HG03457 (cell line): ENCODE data around the gene TMPRSS11B.
"Not testable (repeated sequence)": the region's sequence is repeated elsewhere in the genome, so short reads cannot be mapped to it uniquely, and the experiment has no call there.

Experiments used
- ATAC-seq: cut with Tn5 transposase; IDR thresholded peaks from one replicate; pipeline ENCODE4 v1.9.1; 2021; ENCODE audit warnings: moderate number of reproducible peaks; ENCODE audit not compliant: unreplicated experiment

Gene TMPRSS11B, protein sequence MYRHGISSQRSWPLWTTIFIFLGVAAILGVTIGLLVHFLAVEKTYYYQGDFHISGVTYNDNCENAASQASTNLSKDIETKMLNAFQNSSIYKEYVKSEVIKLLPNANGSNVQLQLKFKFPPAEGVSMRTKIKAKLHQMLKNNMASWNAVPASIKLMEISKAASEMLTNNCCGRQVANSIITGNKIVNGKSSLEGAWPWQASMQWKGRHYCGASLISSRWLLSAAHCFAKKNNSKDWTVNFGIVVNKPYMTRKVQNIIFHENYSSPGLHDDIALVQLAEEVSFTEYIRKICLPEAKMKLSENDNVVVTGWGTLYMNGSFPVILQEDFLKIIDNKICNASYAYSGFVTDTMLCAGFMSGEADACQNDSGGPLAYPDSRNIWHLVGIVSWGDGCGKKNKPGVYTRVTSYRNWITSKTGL

DNA sequence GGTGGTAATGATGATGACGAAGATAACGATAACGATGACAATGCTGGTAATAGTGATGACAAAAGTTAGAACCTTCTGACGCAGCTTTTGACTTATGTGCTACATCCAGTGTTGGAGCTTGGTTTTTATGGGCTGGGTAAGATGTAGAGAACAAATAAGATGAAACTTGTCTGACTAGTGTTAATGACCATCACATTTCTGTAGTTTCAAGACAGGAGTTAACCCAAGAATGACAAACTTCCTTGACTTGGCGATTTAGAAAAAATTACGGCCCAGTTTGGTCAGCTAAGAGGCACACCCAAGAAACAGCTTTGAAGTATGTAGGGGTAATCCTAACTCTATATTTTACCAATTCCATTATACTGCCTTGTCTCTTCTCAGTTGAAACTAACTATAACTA, at the start of gene TMPRSS11B:
Gene TMPRSS11B, minus strand, starts transcription at position 101 of the 400 bp plus-strand sequence. CDS start 136 bp downstream, outside the sequence.
- no peak for ATAC-seq

DNA sequence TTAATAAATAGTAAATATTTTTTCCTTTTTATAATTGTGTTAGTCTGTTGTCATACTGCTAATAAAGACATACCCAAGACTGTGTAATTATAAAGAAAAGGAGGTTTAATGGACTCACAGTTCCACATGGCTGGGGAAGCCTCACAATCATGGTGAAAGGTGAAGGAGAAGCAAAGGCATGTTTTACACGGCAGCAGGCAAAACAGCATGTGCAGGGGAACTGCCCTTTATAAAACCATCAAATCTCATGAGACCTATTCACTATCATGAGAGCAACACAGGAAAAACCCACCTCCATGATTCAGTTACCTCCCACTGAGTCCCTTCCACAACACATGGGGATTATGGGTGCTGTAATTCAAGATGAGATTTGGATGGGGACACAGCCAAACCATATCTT, 45.8 kb upstream of the TMPRSS11B start:
- no peak for ATAC-seq

DNA sequence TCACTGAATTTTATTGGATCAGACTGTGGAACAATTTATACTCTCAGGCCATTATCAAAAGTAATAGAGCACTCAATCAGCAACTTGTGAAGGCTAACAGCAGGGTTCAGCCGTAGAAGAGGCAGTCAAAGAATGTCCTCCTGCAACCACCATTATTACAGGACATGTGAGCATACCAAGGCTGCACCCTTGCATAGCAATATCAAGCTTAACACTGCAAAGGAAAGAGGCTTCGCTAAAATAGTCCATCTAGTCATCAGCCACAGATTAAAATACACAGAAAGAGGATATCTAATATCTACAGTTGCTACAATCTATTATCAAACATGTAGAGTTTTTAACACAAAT, 42.9 kb upstream of the TMPRSS11B start:
- ATAC-seq, result no peak

DNA sequence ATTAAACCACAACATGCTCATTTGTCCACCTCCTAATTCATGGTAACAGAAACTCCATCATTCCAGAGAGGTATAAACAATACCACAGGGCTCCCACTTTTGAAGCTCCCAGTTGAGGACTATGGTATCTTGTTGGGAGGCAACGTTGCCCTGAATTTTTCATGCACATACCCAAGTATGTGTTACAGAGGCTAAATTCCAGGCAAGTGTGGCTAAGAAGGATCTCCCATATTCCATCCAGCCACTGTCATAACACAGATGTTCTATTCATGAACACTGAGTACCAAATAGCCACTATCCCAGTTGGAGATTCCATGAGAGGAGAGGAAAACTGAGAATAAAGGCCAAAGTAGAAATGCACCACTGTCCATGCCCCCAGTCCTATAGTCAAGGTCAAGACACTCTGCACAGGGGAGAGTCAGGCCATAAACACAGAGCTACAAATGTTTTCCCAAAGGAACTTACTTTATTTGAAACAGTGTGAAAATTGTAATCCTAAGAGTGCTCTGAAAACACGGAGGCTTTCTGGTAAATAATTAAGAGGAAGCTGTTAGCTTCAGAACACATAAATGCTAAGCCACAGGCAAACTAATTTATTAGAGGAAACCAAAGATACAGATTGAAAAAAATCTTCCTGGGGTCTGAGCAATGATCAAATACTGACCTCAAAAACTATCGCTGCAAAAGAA, 42.4 kb upstream of the TMPRSS11B start:
- ATAC-seq, result no peak

DNA sequence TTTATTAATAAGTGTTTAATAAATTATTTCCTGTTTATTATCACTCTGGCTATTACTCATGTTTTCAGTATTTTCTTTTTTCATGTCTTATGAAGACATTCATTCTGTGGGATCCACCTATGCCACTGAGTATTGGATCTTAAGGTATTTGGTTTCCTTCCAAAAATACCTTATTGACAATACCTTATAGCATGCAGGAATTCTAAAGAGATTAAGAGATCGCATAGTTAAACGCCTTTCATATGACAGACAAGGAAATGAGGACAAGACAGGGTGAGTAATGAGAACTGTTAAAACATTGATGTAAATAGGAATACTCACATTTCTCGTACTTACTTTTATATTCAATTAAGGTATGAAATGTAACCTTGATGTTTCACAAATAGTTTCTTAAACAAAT, 38.2 kb upstream of the TMPRSS11B start:
- no peak for ATAC-seq

DNA sequence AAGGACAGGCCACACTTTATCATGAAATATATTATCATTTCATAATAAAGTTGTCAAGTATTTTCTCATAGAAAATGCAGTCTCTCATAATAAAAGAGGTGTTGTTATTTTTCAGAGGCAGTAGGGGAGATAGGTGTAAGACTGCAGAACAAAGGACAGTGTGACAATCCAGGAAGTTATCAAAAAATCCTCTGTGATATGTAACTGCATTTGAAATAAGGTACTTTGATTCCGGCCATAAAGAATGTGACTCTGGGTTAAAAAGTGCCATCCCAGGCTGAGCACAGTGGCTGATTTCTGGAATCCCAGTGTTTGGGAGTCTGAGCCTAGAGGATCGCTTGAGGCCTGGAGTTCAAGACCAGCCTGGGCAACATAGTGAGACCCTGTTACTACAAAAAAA, 37.6 kb upstream of the TMPRSS11B start:
- ATAC-seq, result no peak

DNA sequence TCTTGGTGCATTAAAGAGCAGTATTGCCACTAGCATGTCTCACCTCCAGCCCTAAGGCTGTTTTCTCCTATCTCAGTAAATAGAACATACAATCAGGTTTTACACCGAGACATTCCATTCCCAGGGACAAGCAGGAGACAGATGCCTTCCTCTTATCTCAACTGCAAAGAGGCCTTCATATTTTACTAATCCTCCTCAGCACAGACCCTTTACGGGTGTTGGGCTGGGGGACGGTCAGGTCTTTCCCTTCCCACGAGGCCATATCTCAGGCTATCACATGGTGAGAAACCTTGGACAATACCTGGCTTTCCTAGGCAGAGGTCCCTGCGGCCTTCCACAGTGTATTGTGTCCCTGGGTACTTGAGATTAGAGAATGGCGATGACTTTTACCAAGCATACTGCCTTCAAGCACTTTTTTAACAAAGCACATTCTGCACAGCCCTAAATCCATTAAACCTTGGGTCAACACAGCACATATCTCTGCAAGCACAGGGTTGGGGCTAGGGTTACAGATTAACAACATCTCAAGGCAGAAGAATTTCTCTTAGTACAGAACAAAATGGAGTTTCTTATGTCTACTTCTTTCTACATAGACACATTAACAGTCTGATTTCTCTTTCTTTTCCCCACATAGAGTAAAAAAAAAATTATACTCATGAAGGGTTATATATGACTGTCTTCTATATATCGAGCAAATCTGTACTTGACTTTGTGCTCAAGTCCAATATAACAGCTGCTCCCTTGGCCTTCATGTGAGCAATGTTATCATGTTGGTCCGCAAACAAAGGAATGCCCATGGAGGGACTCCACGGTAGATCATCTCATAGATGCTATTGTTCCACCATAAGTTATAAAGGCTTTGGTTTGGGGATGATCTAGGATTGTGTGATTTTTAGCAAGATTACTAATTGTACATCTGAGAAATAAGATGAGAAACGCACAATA, 36.6 kb upstream of the TMPRSS11B start:
- ATAC-seq, result not testable (repeated sequence)

DNA sequence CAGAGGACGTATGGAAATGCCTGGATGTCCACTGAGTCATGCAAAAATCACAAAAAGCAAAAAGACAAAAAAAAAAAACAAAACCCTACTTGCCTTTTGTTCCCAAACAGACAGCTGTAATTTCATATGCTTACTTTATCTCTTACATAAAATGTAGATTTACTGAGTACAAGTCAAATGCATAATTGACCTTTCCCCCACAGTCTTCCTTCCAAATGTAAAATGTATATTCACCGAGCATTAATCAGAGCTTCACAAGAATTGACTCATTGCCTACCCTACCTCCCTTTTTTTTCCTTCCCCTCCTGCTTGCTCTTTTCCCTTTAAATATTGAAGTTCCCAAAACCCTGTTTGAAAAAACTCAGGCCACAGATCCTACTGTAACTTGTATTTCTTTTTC, 32.5 kb upstream of the TMPRSS11B start:
- ATAC-seq, result no peak

DNA sequence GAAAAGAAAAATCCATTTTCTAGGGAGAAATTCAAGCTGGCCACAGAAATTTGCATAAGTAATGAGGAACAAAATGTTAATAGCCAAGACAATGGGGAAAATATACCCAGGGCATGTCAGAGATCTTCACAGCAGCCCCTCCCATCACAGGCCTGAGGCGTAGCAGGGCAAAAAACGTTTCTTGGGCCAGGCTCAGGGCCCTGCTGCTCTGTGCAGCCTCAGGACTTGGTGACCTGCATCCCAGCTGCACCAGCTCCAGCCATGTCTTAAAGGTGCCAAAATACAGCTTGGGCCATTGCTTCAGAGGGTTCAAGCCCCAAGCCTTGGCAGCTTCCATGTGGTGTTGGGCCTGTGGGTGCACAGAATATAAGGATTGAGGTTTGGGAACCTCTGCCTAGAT, 32.1 kb upstream of the TMPRSS11B start:
- no peak for ATAC-seq

DNA sequence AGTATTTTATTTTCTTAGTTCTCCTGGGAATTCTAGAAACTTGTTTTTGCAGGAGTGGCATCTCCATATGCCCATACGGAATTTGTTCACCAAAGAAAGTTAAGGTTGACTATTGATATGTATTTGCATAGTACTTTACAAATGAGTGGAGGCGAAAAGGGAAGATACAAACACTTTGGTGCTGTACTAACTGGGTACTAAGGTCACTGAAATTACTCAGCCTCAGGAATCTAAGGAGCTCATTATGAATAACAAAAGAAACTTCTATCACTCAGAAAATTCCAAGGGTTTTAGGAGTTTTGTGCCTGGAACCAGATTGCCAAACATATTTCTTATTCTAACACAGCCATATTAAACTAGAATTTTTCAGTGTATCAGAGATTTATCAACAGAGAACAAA, 27.4 kb upstream of the TMPRSS11B start:
- ATAC-seq, result no peak

DNA sequence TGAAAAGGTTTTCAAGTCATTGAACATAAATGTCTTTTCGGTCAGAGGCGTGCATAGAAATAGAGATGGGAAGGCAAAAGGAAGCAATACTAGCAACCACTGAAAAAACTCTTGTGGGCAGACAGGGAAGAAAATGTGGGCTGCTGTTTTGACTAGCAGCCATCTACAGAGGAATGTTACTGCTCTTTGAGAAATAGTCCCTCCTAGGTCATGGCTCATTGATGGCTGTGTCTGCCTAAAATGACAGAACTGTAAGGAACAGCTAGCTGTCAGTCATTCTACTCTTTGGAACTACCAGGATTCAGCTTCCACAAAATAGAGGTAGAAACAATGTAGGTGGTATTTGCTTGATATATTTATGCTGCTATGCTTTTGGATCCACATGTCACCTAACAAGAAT, 26.9 kb upstream of the TMPRSS11B start:
- peak; percentile 58 for ATAC-seq

DNA sequence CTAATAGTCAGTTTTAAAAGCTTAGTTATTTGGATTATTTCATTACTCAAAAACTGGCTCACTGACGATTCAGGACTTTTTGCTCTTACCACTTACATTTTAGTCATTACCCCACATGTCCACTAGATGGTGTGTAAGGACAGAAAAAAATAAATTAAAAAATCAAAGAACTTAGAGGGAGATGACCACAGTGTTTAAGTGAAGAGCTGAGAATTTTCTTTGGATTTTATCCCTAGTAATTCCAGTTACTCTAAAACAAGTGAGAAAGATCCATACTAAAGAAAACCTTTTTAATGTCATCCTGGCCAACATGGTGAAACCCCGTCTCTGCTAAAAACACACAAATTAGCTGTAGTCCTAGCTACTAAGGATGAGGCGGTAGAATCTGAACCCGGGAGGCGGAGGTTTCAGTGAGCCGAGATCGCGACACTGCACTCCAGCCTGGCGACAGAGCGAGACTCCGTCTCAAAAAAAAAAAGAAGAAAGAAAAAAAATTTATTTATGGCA, 26.4 kb upstream of the TMPRSS11B start:
- peak; percentile 42 for ATAC-seq

DNA sequence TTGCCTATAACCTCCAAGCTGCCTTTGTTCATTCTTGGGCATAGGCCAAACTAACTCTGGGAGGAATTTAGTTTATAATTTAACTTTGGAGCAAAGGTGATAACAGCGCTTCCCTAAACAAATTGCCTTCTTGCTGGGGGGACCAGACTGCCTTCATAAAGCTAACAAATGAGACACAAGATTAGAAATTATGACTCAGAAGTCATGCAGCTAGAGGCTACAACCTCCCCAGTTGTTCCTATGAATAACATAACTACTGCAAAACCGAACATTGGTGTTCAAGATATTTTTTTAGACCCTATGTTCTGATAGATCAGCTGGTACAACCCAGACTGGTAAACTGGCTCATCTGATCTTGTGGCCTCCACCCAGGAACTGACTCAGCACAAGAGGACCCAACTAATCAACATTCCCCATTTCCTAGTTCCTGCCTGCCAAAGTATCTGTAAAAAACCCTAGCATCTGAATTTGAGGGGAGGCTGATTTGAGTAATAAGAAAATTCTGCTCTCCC, 22.0 kb upstream of the TMPRSS11B start:
- ATAC-seq, result no peak

DNA sequence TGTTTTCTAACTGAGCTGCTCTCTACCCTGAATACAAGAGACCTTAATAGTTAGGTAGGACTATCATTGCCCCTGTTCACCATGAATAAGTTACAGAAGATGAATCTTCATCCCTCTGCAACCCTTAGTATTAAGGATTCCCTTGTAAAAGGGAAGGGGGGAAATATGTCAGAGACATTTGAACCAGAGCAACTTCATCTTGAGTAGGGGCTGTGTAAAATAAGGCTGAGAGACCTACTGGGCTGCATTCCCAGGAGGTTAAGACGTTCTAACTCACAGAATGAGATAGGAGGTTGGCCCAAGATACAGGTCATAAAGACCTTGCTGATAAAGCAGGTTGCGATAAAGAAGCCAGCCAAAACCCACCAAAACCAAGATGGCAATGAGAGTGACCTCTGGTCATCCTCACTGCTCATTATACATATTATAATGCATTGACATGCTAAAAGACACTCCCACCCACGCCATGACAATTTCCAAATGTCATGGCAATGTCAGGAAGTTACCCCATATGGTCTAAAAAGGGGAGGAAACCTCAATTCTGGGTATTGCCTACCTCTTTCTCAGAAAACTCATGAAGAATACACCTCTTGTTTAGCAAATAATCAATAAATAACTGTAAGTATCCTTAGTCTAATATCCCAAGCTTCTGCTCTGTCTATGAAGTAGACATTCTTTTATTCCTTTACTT, 19.5 kb upstream of the TMPRSS11B start:
- ATAC-seq, result no peak

DNA sequence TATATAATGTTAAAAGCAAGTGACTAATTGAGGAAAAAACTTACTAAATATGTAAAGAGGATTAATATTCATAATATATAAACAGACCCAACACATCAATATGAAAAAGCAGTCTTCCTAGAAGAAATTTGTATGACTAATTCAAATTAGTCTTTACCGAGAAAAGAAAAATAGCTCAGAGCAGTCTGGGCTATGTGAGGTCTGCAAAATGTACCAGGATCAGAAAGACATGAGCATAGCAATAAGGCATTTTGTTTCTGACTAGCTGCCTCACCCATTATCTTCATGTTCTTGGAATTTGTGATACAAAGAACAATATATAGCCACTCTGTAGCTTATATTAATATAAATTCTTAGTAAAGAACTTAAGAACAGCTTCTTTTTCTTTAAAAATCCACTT, 13.7 kb upstream of the TMPRSS11B start:
- ATAC-seq, result no peak

DNA sequence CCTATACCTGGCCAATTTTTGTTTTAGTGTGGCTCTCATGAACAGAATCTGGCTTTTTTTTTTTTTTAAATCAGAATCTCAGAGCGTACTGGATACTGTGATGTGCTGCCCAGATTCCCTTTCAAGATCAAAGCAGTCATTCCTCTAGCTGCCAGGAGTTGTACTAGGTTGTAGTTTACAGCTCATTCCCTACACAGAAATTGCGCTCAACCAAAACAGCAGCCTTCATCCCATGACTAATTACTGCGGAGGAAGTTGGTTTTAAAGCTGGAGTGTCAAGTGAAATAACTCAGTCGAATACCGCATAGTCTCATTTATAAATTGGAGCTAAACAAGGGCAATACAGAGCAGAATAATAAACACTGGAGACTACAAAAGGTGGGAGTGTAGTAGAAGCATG, 12.2 kb upstream of the TMPRSS11B start:
- no peak for ATAC-seq

DNA sequence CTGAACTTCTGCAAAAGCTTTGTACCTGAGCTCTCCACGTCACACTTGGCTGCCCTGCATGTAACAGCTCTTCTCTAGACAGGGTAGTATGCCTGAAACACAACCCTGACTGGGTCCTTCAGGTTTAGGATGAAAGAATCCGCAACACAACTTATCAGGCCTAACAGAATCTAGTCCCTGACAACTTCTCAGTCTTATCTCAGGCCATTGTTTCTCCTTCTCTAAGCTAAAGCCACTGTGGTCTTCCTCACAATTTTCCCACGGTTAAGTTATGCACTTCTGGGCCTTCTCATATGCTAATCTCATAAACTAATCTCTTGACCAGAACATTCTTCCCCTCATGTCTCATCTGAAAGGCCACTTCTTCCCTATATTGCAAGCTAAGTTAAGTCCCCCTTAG, 10.8 kb upstream of the TMPRSS11B start:
- ATAC-seq, result no peak

DNA sequence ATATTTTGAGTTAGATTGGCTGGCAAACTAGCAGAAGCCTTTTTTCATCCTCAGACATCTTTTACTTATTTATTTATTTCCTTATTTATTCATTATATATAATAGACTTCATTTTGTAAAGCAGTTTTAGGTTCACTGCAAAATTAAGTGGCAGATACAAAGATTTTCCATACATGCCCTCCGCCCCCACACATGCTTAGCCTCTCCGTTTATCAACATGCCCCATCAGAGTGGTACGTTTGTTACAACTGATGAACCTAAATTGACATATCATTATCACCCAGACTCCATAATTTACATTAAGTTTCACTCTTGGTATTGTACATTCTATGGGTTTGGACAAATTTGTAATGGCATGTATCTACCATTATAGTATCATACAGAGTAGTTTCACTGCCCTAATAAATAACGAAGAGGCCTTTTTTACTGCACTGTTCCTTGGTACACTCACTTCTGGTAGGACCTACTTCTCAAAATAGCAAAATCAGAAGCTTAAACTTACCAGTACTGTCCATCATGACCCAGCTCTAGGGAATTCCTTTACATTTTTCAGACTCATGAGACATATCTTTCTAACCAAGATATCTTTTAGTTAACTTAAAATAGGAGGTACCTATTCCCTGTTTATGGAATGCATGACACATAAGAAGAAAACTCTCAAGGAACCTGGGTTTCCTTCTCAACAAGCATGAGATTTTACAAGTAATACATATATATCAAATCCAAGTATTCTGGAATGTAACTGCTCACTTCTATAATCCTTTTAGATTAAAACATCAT, 4.8 kb upstream of the TMPRSS11B start:
- ATAC-seq, result no peak

DNA sequence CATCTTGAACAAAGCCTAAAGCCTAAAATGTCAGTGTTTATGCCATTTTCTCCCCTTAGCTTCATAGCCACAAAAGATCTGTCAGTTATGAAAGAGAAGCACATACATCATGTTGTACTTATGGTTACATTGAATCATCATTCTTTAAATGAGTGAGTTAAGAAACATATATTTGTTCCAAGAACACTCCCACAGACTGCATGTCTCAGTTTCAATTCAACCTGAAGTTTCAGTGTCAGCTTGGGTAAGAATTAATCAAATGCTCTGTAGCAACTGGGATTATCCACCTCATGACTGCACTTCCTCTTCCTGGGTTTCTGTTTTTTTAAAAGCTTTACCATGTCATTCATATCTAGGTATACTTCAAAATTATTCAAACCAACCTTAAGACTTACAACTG, 3.9 kb upstream of the TMPRSS11B start:
- peak; percentile 81 for ATAC-seq

DNA sequence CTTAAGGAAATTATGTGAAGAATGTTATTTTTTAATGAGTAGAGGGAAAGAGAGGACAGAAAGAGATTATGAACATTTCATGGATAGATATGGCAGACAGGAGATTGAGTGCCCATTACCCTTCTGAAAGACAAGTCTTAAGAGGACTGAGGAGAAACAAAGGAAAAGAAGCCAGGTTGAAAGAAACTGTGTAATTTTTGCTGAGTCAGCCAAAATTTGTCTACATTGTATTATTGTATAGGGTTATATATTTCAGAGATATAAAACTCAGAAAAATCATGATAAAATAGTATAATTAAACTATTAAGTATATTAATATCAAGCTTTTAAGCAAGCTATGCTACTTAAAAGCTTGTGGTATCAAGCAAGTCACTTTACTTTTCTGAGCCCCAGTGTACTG, 4.9 kb downstream of the TMPRSS11B start:
- ATAC-seq, result no peak
